ENCODE results near the gene HOXD8.

GRCh38 chr2:176174382-176174823 is 44.9 kb downstream of the HOXD8 start:
- TF ChIP-seq CEBPB (IDR thresholded peaks at IDR 0.05; ENCODE audit: borderline replicate concordance in 1 of 2, low read depth in 2 of 2, low read length in 2 of 2) (no peak), ZBTB33 (IDR thresholded peaks at IDR 0.05) (no peak)
